GM23248 (cell line): ENCODE measurements around the gene OR52A5. TPM values are rescaled to one million over a fixed set of nuclear protein-coding genes. Genes with fewer than 3 reads are reported as not detected.
"Not testable (repeated sequence)": the region's sequence is repeated elsewhere in the genome, so short reads cannot be mapped to it uniquely, and the experiment has no call there.

ENCODE experiments used
- DNase-seq: peaks from one replicate; pipeline ENCODE4 v3.0.0-alpha.2; 2015
- H2AFZ ChIP-seq: fragments of 200-600 bp; sonication (generic); 2 replicates; pipeline ENCODE4 v1.6.1; 2016; ENCODE audit warnings: antibody characterized with exemption
- H3F3A ChIP-seq: fragments of 200-600 bp; sonication (generic); 2 replicates; pipeline ENCODE4 v1.6.1; 2016; ENCODE audit warnings: mild to moderate bottlenecking, antibody characterized with exemption, mixed run types; ENCODE audit not compliant: insufficient read depth
- H3K27ac ChIP-seq: fragments of 200-600 bp; sonication (generic); 2 replicates; pipeline ENCODE4 v1.5.1; 2016; ENCODE audit warnings: mild to moderate bottlenecking
- H3K27me3 ChIP-seq: fragments of 200-600 bp; sonication (generic); replicated peaks from 2 replicates; pipeline ENCODE4 v1.6.1; 2016; ENCODE audit warnings: mild to moderate bottlenecking; ENCODE audit not compliant: insufficient read depth
- H3K36me3 ChIP-seq: fragments of 200-600 bp; sonication (generic); 2 replicates; pipeline ENCODE4 v1.6.1; 2016; ENCODE audit warnings: low read depth, mild to moderate bottlenecking
- H3K4me1 ChIP-seq: fragments of 200-600 bp; sonication (generic); 2 replicates; pipeline ENCODE4 v1.6.1; 2016; ENCODE audit warnings: mild to moderate bottlenecking; ENCODE audit not compliant: insufficient read depth
- H3K4me2 ChIP-seq: fragments of 200-600 bp; sonication (generic); one replicate; pipeline ENCODE4 v1.6.1; 2016; ENCODE audit warnings: mild to moderate bottlenecking; ENCODE audit not compliant: unreplicated experiment
- H3K4me3 ChIP-seq: fragments of 200-600 bp; sonication (generic); 2 replicates; pipeline ENCODE4 v1.5.1; 2016; ENCODE audit warnings: mild to moderate bottlenecking
- H3K79me2 ChIP-seq: fragments of 200-600 bp; sonication (generic); 2 replicates; pipeline ENCODE4 v1.6.1; 2016; ENCODE audit warnings: mild to moderate bottlenecking; ENCODE audit not compliant: insufficient read depth
- H3K9ac ChIP-seq: fragments of 200-600 bp; sonication (generic); 2 replicates; pipeline ENCODE4 v1.6.1; 2016; ENCODE audit warnings: mild to moderate bottlenecking
- H3K9me2 ChIP-seq: fragments of 200-600 bp; sonication (generic); 2 replicates; pipeline ENCODE4 v1.6.1; 2016; ENCODE audit warnings: mixed run types, mild to moderate bottlenecking, moderate library complexity; ENCODE audit not compliant: insufficient read depth
- H3K9me3 ChIP-seq: fragments of 200-600 bp; sonication (generic); one replicate; pipeline ENCODE4 v1.6.1; 2017; ENCODE audit warnings: low read depth
- H4K20me1 ChIP-seq: fragments of 200-600 bp; sonication (generic); 2 replicates; pipeline ENCODE4 v1.6.0; 2016; ENCODE audit not compliant: insufficient read depth
- EZH2 ChIP-seq: fragments of 200-600 bp; sonication (generic); IDR thresholded peaks from 2 replicates; pipeline ENCODE4 v1.6.1; 2018; ENCODE audit warnings: antibody characterized with exemption, mild to moderate bottlenecking; ENCODE audit not compliant: insufficient read depth, poor library complexity, severe bottlenecking
- EZH2phosphoT487 ChIP-seq: fragments of 200-600 bp; sonication (generic); IDR thresholded peaks from 2 replicates; pipeline ENCODE4 v1.6.1; 2018; ENCODE audit warnings: antibody characterized with exemption, moderate library complexity, mild to moderate bottlenecking, low read depth; ENCODE audit not compliant: insufficient read depth
- WGBS, 2 experiments: methylation state at CpG; one replicate each; pipeline ENCODE4 v1.1.6; 2015 to 2017; ENCODE audit warnings: low lambda C conversion rate in 2 of 2, low coverage in 1 of 2; ENCODE audit errors: missing lambda C conversion rate in 2 of 2; 5-methylcytosine and 5-hydroxymethylcytosine counted together
- in situ Hi-C: fragments of 300-500 bp; cut with MboI; formaldehyde crosslinking; loops from 2 replicates; pipeline ENCODE4 v1.15.0; 2020
- polyA plus RNA-seq: library from polyadenylated mRNA; unstranded; fragments of >200 nt; fragmentation: Nextera tagmentation; extraction: Ambion mirVana; gene quantifications from 2 replicates; pipeline ENCODE4 v1.2.1, GENCODE V29; 2016
- total RNA-seq: library from RNA; depleted of rRNA; stranded (reverse); fragments of >200 nt; shearing (Covaris generic); gene quantifications from 2 replicates; pipeline ENCODE4 v1.2.3, GENCODE V29; 2014

The OR52A5 gene
- total and polyA plus RNA-seq, 2 experiments from 2014 or later: not detected

- H3K4me1 ChIP-seq, H3K36me3 ChIP-seq, DNase-seq, H3K27me3 ChIP-seq, H3K4me3 ChIP-seq, H3K4me2 ChIP-seq, H3F3A ChIP-seq, H3K9me2 ChIP-seq, H3K27ac ChIP-seq, H3K9ac ChIP-seq, H3K9me3 ChIP-seq, H4K20me1 ChIP-seq, H3K79me2 ChIP-seq, in situ Hi-C loops, H2AFZ ChIP-seq: not testable (repeated sequence)
- WGBS, 2 experiments: 46 to 55% methylated on average over 4 of the region's 4 CpGs
These were observed 22.1 kb upstream of the OR52A5 start for GRCh38 chr11:5160217-5160616.

- Histone ChIP-seq H3K79me2 (no peaks in the 10 kb centered on the region), H3K4me3 (no peak overlapping the region), H3K4me1 (no peaks in the 10 kb centered on the region), H3K9me2 (no peaks in the 10 kb centered on the region), H4K20me1 (no peaks in the 10 kb centered on the region), H3K9me3 (no peaks in the 10 kb centered on the region), H3K4me2 (no peak overlapping the region), H3K27me3 (no peaks in the 10 kb centered on the region), H3K36me3 (no peaks in the 10 kb centered on the region), H3F3A (no peaks in the 10 kb centered on the region), H2AFZ (no peak overlapping the region), H3K9ac (no peak overlapping the region), H3K27ac (no peak overlapping the region)
- in situ Hi-C loops: no loop called here
- TF ChIP-seq EZH2: no peak
- TF ChIP-seq EZH2phosphoT487: no peak
- no peak for DNase-seq
These were observed 21.6 kb upstream of the OR52A5 start for GRCh38 chr11:5159806-5160205.

GRCh38 chr11:5154657-5155056 is 16.5 kb upstream of the OR52A5 start, which contains the start of gene OR52A1:
OR52A1 (minus strand) TSS chr11:5154757; CDS start chr11:5152369, 2,388 bp downstream.
- TF ChIP-seq EZH2phosphoT487 (no peak), EZH2 (no peak)
- H3K79me2 ChIP-seq: no peaks in the 10 kb centered on the region
- DNase-seq: no peak
- no peak within 1 kb of the TSS for H3K4me2 ChIP-seq
- no peaks in the 10 kb centered on the region for H3K36me3 ChIP-seq
- H2AFZ ChIP-seq: no peak within 1 kb of the TSS; the same call in 1 of the 2 replicates
- H3K4me1 ChIP-seq: no peaks in the 10 kb centered on the region
- 20 to 25% methylated on average over 3 of the region's 3 CpGs for WGBS, 2 experiments
- H3F3A ChIP-seq: no peaks in the 10 kb centered on the region
- no peak within 1 kb of the TSS for H3K9ac ChIP-seq
- in situ Hi-C loops: no loop called here
- H3K27me3 ChIP-seq: peaks cover 8% of the 10 kb centered on the region; the same call in 1 of the 2 replicates
- no peak within 1 kb of the TSS for H3K27ac ChIP-seq
- no peaks in the 10 kb centered on the region for H4K20me1 ChIP-seq
- H3K9me2 ChIP-seq: no peaks in the 10 kb centered on the region
- H3K9me3 ChIP-seq: no peaks in the 10 kb centered on the region
- H3K4me3 ChIP-seq: no peak within 1 kb of the TSS

- Histone ChIP-seq H3K36me3 (no peaks in the 10 kb centered on the region), H3K4me1 (no peaks in the 10 kb centered on the region), H3K9me3 (no peaks in the 10 kb centered on the region), H2AFZ (no peak overlapping the region), H3K27me3 (peaks cover 8% of the 10 kb centered on the region; the same call in 1 of the 2 replicates), H3K27ac (no peak overlapping the region), H3K9ac (no peak overlapping the region), H3K79me2 (no peaks in the 10 kb centered on the region), H3K4me3 (no peak overlapping the region), H4K20me1 (no peaks in the 10 kb centered on the region), H3K9me2 (no peaks in the 10 kb centered on the region), H3K4me2 (no peak overlapping the region), H3F3A (no peaks in the 10 kb centered on the region)
- in situ Hi-C loops: no loop called here
- DNase-seq: no peak
- no peak for TF ChIP-seq EZH2
- 34 to 39% methylated on average over 3 of the region's 3 CpGs for WGBS, 2 experiments
These were observed 15.6 kb upstream of the OR52A5 start for GRCh38 chr11:5153574-5154431.

- Histone ChIP-seq H3K4me3 (no peak overlapping the region), H3K36me3 (no peaks in the 10 kb centered on the region), H3K9me2 (no peaks in the 10 kb centered on the region), H3K4me1 (no peaks in the 10 kb centered on the region), H3K79me2 (no peaks in the 10 kb centered on the region), H3K27me3 (peaks cover 8% of the 10 kb centered on the region; the same call in 1 of the 2 replicates), H3K27ac (no peak overlapping the region), H3K9me3 (no peaks in the 10 kb centered on the region), H4K20me1 (no peaks in the 10 kb centered on the region), H2AFZ (no peak overlapping the region), H3F3A (no peaks in the 10 kb centered on the region), H3K9ac (no peak overlapping the region), H3K4me2 (no peak overlapping the region)
- TF ChIP-seq EZH2phosphoT487 (no peak), EZH2 (no peak)
- 27% methylated on average over 3 of the region's 3 CpGs for WGBS, 2 experiments
- no peak for DNase-seq
- in situ Hi-C loops: no loop called here
These were observed 13.6 kb upstream of the OR52A5 start for GRCh38 chr11:5151713-5152153.

GRCh38 chr11:5144206-5144605 is 6.0 kb upstream of the OR52A5 start:
- H4K20me1 ChIP-seq, H2AFZ ChIP-seq, H3K4me2 ChIP-seq, H3F3A ChIP-seq, H3K4me3 ChIP-seq, H3K27me3 ChIP-seq, H3K9me2 ChIP-seq, H3K9me3 ChIP-seq, H3K36me3 ChIP-seq, H3K4me1 ChIP-seq, H3K27ac ChIP-seq, in situ Hi-C loops, DNase-seq, H3K79me2 ChIP-seq, H3K9ac ChIP-seq: not testable (repeated sequence)
- 70 to 75% methylated on average over 11 to 21 of the region's 21 CpGs for WGBS, 2 experiments
